ENCODE measurements around the gene BIK.

The BIK gene

DNA sequence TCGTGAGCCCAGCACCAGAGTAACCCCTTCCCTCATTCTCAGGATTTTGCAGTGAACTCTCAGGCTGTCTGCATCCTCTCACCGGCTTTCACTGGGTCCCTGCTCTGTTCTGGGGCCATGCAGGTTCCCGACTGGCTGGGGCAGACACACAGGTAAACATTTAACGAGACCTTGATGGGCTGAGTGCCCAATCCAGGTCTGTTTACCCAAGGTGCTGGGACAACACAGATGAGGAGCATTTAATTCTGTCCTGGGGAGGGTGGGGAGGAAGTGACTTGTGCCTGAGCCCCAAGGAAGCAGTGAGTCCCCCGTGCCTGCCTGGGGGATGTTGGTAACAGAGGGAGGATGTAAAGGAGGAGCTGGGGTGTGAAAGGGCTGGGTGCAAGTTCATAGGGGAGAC, 4.4 kb downstream of the BIK start:
- no peak for DNase-seq
- peaks cover 31 to 72% of the 10 kb centered on the region in 2 donors for H3K4me1 Mint-ChIP-seq
- no peak for ATAC-seq (replicated peaks)
- peaks cover 0 to 2% of the 10 kb centered on the region in 2 donors for H3K36me3 Mint-ChIP-seq
- peak overlapping the region in 1 of 2 donors; percentile 12 for H3K4me3 Mint-ChIP-seq
- peaks cover 38 to 59% of the 10 kb centered on the region in 2 donors for H3K27me3 Mint-ChIP-seq
- no peaks in the 10 kb centered on the region for H3K9me3 Mint-ChIP-seq
- H3K27ac Mint-ChIP-seq, result peak overlapping the region; percentile 87

DNA sequence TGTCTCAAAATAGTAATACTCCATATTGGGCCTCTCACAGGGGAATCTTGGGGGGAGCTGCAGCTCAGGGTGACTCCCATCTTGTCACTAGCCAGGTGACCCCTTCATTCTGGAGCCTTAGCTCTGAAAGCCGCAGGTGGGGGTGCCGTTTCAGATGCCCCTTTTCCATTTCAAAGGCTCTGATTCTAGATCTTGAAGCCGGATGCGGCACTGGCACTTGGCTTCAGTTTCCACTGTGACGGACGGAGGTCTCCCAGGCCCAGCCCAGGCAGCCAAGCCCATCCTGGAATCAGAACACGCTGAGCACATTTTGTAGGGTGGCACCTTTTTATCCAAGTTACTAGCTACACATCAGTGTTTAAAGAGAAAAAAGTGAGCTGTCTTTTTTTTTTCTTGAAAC, 6.4 kb downstream of the BIK start:
- Mint-ChIP-seq H3K9me3 (no peaks in the 10 kb centered on the region), H3K27me3 (peaks cover 44 to 52% of the 10 kb centered on the region in 2 donors), H3K27ac (no peak overlapping the region), H3K4me1 (peaks cover 37 to 78% of the 10 kb centered on the region in 2 donors), H3K36me3 (peaks cover 0 to 2% of the 10 kb centered on the region in 2 donors), H3K4me3 (no peak overlapping the region)
- DNase-seq (no peak), ATAC-seq (replicated peaks) (no peak)

DNA sequence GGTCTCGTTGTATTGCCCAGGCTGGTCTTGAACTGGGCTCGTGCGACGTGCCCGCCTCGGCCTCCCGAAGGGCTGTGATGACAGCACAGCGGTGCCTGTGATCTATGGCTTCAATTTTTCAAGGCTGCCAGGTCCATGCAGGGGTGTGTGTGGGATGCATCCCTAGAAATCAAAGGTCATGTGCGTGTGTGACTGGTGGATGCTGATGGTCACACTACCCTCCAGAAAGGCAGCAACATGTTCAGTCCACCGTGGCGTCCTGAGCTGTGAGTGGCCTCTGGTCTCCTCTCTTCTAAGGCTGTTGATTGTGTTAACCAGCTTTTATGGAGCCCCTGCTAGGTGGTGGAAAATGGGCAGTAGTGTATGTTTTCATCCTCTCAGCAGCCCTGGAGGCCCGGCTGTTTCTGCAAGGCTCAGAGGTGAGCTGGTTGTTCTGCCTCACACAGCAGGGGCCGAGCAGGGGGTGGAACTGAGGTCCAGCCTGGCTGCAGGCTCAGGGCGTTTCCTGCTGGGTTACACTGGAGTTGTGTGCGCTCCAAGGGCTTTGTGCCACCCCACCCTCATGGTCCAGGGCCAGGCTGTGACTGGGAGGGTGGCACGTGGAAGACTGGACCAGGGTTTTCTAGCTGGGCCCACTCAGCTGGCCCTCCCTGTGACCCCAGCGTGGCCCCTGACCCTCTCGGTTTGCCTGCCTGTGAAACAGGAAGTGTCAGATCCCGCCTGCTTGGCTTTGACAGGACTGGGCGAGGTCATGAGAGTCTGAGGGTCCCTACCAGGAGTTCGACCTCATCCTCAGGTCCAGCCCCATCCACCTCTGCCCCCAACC, 7.7 kb downstream of the BIK start:
- ATAC-seq (replicated peaks) (no peak), DNase-seq (no peak)
- Mint-ChIP-seq H3K36me3 (peaks cover 0 to 2% of the 10 kb centered on the region in 2 donors), H3K9me3 (no peaks in the 10 kb centered on the region), H3K4me1 (peaks cover 38 to 79% of the 10 kb centered on the region in 2 donors), H3K27me3 (peaks cover 44 to 46% of the 10 kb centered on the region in 2 donors), H3K4me3 (peak overlapping the region in 1 of 2 donors; percentile 67), H3K27ac (no peak overlapping the region)

DNA sequence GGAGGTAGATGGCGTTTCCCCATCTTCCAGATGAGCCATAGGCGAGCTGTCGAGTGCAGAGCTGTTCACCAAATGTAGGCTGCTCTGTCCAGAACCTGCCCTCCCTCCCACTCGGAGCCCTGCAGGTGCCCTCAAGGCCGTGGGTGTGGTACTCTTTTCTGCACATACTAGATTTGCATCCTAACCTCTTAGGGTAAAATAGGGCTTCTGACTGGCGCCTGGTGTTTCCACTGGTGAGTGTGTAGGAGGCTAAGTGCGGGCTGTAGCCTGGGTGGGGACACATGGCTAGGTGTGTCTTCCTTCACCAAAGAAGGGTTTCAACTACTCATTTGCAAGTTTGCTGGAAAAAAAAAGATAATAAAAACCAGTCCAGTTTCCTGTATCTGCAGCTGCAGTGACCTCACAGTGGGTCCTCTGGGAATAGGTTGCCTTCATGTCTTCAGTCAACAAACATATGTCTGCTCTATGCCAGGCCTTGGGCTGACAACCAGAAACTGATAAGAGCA, 8.5 kb downstream of the BIK start:
- Mint-ChIP-seq H3K27me3 (peaks cover 38 to 44% of the 10 kb centered on the region in 2 donors), H3K4me3 (peak overlapping the region in 1 of 2 donors; percentile 67), H3K9me3 (no peaks in the 10 kb centered on the region), H3K27ac (peak overlapping the region; percentile 59), H3K36me3 (peaks cover 0 to 2% of the 10 kb centered on the region in 2 donors), H3K4me1 (peaks cover 34 to 72% of the 10 kb centered on the region in 2 donors)
- ATAC-seq (replicated peaks) (peak; percentile 86 to 89), DNase-seq (peak; percentile 67)

- H3K9me3 Mint-ChIP-seq, result no peaks in the 10 kb centered on the region
- no peak overlapping the region for H3K4me3 Mint-ChIP-seq
- ATAC-seq (replicated peaks), result no peak
- peaks cover 11 to 15% of the 10 kb centered on the region in 2 donors for H3K36me3 Mint-ChIP-seq
- peaks cover 28 to 55% of the 10 kb centered on the region in 2 donors for H3K27me3 Mint-ChIP-seq
- no peak overlapping the region for H3K27ac Mint-ChIP-seq
- H3K4me1 Mint-ChIP-seq, result peaks cover 23 to 47% of the 10 kb centered on the region in 2 donors
- DNase-seq, result no peak
Measured at GRCh38 chr22:43126501-43127165, 16.1 kb downstream of the BIK start.

DNA sequence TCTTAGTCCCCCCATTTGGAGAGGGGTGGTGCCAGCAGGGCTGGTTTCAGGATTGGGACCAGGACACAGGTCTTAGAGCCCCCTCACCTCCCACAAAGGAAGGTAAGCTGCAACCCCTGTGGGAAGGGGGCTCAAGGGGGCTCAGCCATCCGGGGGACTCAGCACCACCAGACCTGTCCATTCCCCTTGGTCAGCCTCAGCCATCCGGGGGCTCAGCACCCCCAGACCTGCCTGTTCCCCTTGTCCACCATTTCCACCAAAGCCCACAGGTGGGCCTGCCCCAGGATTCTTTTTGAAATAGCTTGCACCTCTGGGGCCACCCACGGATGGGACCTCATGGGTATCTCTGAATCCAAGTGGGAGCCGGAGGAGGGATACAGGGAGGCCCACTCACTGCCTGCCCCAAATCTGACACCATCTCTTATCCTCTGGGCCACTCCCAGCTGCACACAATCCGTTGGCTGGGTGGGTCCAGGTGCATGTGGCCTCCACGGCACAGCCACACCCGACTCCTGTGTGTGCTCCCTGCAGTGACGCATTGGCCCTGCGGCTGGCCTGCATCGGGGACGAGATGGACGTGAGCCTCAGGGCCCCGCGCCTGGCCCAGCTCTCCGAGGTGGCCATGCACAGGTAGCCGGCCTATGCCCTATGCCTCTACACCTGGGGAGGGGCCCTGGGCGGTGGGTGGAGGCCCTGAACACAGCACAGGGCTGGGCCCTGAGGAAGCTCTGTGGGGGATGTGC, 16.8 kb downstream of the BIK start:
- Mint-ChIP-seq H3K9me3 (no peaks in the 10 kb centered on the region), H3K36me3 (peaks cover 18 to 22% of the 10 kb centered on the region in 2 donors), H3K27me3 (peaks cover 23 to 55% of the 10 kb centered on the region in 2 donors), H3K4me3 (no peak overlapping the region), H3K4me1 (peaks cover 16 to 40% of the 10 kb centered on the region in 2 donors), H3K27ac (no peak overlapping the region)
- ATAC-seq (replicated peaks) (no peak), DNase-seq (no peak)

- Mint-ChIP-seq H3K4me1 (peaks cover 16 to 36% of the 10 kb centered on the region in 2 donors), H3K27ac (peak overlapping the region; percentile 47), H3K27me3 (peaks cover 19 to 49% of the 10 kb centered on the region in 2 donors), H3K9me3 (no peaks in the 10 kb centered on the region), H3K4me3 (no peak overlapping the region), H3K36me3 (peaks cover 26 to 29% of the 10 kb centered on the region in 2 donors)
- peak; percentile 23 to 56 for ATAC-seq (replicated peaks)
- no peak for DNase-seq
Measured at GRCh38 chr22:43128116-43128515, 17.6 kb downstream of the BIK start.

DNA sequence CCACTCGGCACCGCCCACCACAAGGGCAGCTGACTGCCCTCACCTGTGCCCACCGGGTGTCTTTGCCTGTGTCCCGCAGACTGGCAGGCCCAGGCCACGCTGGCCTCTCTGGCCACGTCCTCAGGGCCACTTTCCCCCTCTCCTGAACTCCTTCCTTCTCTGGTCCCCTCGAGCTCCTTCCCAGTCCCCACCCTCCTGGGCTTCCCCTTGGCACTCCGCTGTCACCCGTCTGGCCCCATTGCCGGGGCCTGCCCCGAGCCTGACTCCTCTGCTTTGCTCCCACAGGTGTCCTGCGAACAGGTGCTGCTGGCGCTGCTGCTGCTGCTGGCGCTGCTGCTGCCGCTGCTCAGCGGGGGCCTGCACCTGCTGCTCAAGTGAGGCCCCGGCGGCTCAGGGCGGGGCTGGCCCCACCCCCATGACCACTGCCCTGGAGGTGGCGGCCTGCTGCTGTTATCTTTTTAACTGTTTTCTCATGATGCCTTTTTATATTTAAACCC, 18.4 kb downstream of the BIK start:
- Mint-ChIP-seq H3K27ac (peak overlapping the region; percentile 88), H3K4me3 (peak overlapping the region in 1 of 2 donors; percentile 17), H3K9me3 (no peaks in the 10 kb centered on the region), H3K27me3 (peaks cover 17 to 43% of the 10 kb centered on the region in 2 donors), H3K4me1 (peaks cover 16 to 36% of the 10 kb centered on the region in 2 donors), H3K36me3 (peaks cover 35 to 36% of the 10 kb centered on the region in 2 donors)
- DNase-seq (no peak), ATAC-seq (replicated peaks) (peak; percentile 61 to 62)

DNA sequence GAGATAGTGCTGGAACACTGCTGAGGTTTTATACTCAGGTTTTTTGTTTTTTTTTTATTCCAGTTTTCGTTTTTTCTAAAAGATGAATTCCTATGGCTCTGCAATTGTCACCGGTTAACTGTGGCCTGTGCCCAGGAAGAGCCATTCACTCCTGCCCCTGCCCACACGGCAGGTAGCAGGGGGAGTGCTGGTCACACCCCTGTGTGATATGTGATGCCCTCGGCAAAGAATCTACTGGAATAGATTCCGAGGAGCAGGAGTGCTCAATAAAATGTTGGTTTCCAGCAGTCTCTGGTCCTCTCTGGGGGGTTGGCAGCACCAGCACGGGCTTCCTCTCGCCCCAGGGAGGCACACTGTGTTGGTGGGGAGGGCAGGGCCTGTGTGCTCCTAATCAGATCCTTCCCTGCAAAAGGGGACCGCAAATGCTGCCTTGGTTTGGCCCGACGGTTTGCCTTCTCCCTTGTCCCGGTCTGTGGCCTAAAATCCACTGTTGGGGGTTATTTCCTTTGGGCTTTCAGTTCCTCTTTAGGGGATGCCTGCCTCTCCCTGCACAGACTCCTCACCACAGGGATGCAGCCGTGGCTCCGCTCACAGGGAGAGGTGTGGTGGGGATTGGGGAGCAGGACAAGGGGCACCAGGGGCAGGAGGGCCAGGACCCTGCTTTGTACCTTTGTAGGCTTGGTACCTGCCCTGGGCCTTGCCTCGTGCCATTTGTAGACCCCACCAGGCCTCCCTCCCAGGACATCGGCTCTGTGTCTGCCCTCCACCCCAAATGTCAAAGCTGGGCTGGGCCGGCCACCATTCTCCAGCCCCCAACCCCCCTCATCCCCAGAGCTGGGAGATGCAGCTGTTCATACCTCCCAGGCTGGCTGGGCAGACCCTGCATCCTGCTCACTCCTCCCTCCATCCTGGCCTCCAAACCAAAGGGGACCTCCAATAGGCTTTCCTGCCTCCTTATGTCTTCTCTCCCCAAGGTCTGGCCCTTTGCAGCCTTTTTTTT, 19.2 kb downstream of the BIK start:
- H3K4me1 Mint-ChIP-seq, result peaks cover 16 to 36% of the 10 kb centered on the region in 2 donors
- ATAC-seq (replicated peaks), result no peak
- no peak for DNase-seq
- no peaks in the 10 kb centered on the region for H3K9me3 Mint-ChIP-seq
- H3K27ac Mint-ChIP-seq, result peak overlapping the region; percentile 88
- H3K27me3 Mint-ChIP-seq, result peaks cover 15 to 39% of the 10 kb centered on the region in 2 donors
- no peak overlapping the region for H3K4me3 Mint-ChIP-seq
- peaks cover 42 to 43% of the 10 kb centered on the region in 2 donors for H3K36me3 Mint-ChIP-seq

DNA sequence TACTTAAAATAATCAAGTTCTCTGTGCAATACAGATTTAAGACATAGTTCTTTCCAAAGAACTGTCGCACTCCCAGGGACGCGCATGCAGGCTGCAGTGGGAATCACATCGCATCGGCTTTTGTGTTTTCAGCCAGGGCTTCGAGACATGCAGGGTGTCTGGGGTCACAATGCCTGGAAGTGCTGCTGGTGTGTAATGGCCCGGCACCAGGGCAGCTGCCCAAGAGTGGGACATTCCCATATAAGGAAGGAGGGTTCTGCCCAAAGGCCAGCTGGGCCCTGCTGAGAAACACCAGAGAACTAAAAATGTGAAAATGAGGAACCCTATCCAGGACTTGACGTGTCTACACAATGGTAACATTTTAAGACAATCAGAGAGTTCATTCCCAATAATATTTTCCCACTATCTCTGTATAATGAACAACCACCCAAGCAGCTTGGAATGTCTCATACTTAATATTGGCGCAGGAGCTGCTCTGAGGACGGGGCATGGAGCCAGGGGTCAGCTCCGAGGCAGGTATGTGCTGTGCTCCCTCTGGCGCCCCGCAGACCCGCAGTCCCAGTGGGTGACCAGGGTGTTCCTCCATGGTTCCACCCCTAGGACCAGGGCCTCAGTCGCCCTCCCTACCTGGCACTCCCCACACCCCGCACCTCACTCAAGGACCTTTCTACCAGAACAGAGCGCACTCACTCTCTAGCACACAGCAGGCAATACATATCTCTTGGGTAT, 21.4 kb downstream of the BIK start:
- H3K27ac Mint-ChIP-seq, result no peak overlapping the region
- H3K4me3 Mint-ChIP-seq, result no peak overlapping the region
- H3K4me1 Mint-ChIP-seq, result peaks cover 21 to 42% of the 10 kb centered on the region in 2 donors
- H3K27me3 Mint-ChIP-seq, result peaks cover 15 to 26% of the 10 kb centered on the region in 2 donors
- H3K36me3 Mint-ChIP-seq, result peaks cover 60% of the 10 kb centered on the region in 2 donors
- no peak for DNase-seq
- no peak for ATAC-seq (replicated peaks)
- no peaks in the 10 kb centered on the region for H3K9me3 Mint-ChIP-seq

GRCh38 chr22:43133401-43133800, 22.9 kb downstream of the BIK start:
- H3K27me3 Mint-ChIP-seq, result peaks cover 8 to 15% of the 10 kb centered on the region in 2 donors
- H3K9me3 Mint-ChIP-seq, result no peaks in the 10 kb centered on the region
- ATAC-seq (replicated peaks) (no peak), DNase-seq (no peak)
- peaks cover 70 to 71% of the 10 kb centered on the region in 2 donors for H3K36me3 Mint-ChIP-seq
- no peak overlapping the region for H3K27ac Mint-ChIP-seq
- peaks cover 17 to 31% of the 10 kb centered on the region in 2 donors for H3K4me1 Mint-ChIP-seq
- H3K4me3 Mint-ChIP-seq, result no peak overlapping the region

- H3K27ac Mint-ChIP-seq, result no peak overlapping the region
Measured at GRCh38 chr22:43134553-43134952, 24.0 kb downstream of the BIK start.

More at GRCh38 chr22:43134553-43134952, 24.0 kb downstream of the BIK start:
- DNase-seq, result no peak
- H3K9me3 Mint-ChIP-seq, result no peaks in the 10 kb centered on the region
- no peak overlapping the region for H3K4me3 Mint-ChIP-seq
- peaks cover 74 to 78% of the 10 kb centered on the region in 2 donors for H3K36me3 Mint-ChIP-seq
- no peak for ATAC-seq (replicated peaks)
- peaks cover 0 to 6% of the 10 kb centered on the region in 2 donors for H3K27me3 Mint-ChIP-seq
- peaks cover 12 to 25% of the 10 kb centered on the region in 2 donors for H3K4me1 Mint-ChIP-seq

Measured in stimulated activated naive B cell treated with anti-CD40 and anti-IgM and Interleukin-4, amounts not matched to agents 10 μg/mL and 1 μg/mL and 100 μg/mL, for 72 hours (primary cell).